Measurements from ENCODE around the gene FSTL1.

FSTL1 gene

GRCh38 chr3:120440001-120440703, 10.6 kb downstream of the FSTL1 start:
- DNase-seq (ENCODE audit: low read depth in 1 of 2, low spot score in 1 of 2), result no peak

GRCh38 chr3:120438665-120439370, 12.0 kb downstream of the FSTL1 start:
- DNase-seq (ENCODE audit: low read depth in 1 of 2, low spot score in 1 of 2), result no peak

- no peak for DNase-seq (ENCODE audit: low read depth in 1 of 2, low spot score in 1 of 2)
These were observed 12.6 kb downstream of the FSTL1 start for GRCh38 chr3:120438216-120438615.

GRCh38 chr3:120437559-120437958, 13.2 kb downstream of the FSTL1 start:
- DNase-seq (ENCODE audit: low read depth in 1 of 2, low spot score in 1 of 2), result no peak

- DNase-seq (ENCODE audit: low read depth in 1 of 2, low spot score in 1 of 2), result no peak
These were observed 14.2 kb downstream of the FSTL1 start for GRCh38 chr3:120436523-120437050.

GRCh38 chr3:120435621-120436020, 15.2 kb downstream of the FSTL1 start:
- DNase-seq (ENCODE audit: low read depth in 1 of 2, low spot score in 1 of 2), result no peak

GRCh38 chr3:120433662-120434331, 17.0 kb downstream of the FSTL1 start:
- DNase-seq (ENCODE audit: low read depth in 1 of 2, low spot score in 1 of 2), result no peak

- DNase-seq (ENCODE audit: low read depth in 1 of 2, low spot score in 1 of 2), result no peak
These were observed 18.5 kb downstream of the FSTL1 start for GRCh38 chr3:120432150-120432860.

- DNase-seq (ENCODE audit: low read depth in 1 of 2, low spot score in 1 of 2), result no peak
These were observed 20.9 kb downstream of the FSTL1 start for GRCh38 chr3:120429921-120430361.

GRCh38 chr3:120428924-120429323, 21.9 kb downstream of the FSTL1 start:
- no peak for DNase-seq (ENCODE audit: low read depth in 1 of 2, low spot score in 1 of 2)

GRCh38 chr3:120427201-120427600, 23.6 kb downstream of the FSTL1 start:
- DNase-seq (ENCODE audit: low read depth in 1 of 2, low spot score in 1 of 2), result no peak

GRCh38 chr3:120425572-120426250, 25.1 kb downstream of the FSTL1 start:
- no peak for DNase-seq (ENCODE audit: low read depth in 1 of 2, low spot score in 1 of 2)

GRCh38 chr3:120424976-120425570, 25.7 kb downstream of the FSTL1 start:
- DNase-seq (ENCODE audit: low read depth in 1 of 2, low spot score in 1 of 2), result no peak

GRCh38 chr3:120424506-120424905, 26.3 kb downstream of the FSTL1 start:
- DNase-seq (ENCODE audit: low read depth in 1 of 2, low spot score in 1 of 2), result no peak

- no peak for DNase-seq (ENCODE audit: low read depth in 1 of 2, low spot score in 1 of 2)
These were observed 27.4 kb downstream of the FSTL1 start for GRCh38 chr3:120423432-120423831.

- no peak for DNase-seq (ENCODE audit: low read depth in 1 of 2, low spot score in 1 of 2)
These were observed 28.9 kb downstream of the FSTL1 start for GRCh38 chr3:120421926-120422325.

GRCh38 chr3:120420928-120421551, 29.8 kb downstream of the FSTL1 start:
- no peak for DNase-seq (ENCODE audit: low read depth in 1 of 2, low spot score in 1 of 2)

GRCh38 chr3:120420360-120420759, 30.4 kb downstream of the FSTL1 start:
- no peak for DNase-seq (ENCODE audit: low read depth in 1 of 2, low spot score in 1 of 2)

- DNase-seq (ENCODE audit: low read depth in 1 of 2, low spot score in 1 of 2), result no peak
These were observed 31.0 kb downstream of the FSTL1 start for GRCh38 chr3:120419797-120420196.

Measured in stimulated activated CD4-positive, alpha-beta T cell treated with anti-CD3 and anti-CD28 coated beads, Interleukin-15, amount 100 ng/mL, for 1 hour (primary cell).